Duodenal mucosa (tissue), 2 donors: Measurements from ENCODE around the gene TMEM63A.

ENCODE experiments used
- H3K27ac ChIP-seq: one replicate; pipeline ENCODE4 v1.7.0; 2013; ENCODE audit warnings: low read depth, low read length
- H3K27me3 ChIP-seq, 2 donors: one replicate each; pipeline ENCODE4 v1.7.0; 2013; ENCODE audit warnings: low read length in 2 of 2, control low read depth in 1 of 2; ENCODE audit not compliant: insufficient read depth in 2 of 2, control insufficient read depth in 1 of 2
- H3K36me3 ChIP-seq, 2 donors: one replicate each; pipeline ENCODE4 v1.7.0; 2013; ENCODE audit warnings: low read length in 2 of 2, control low read depth in 1 of 2; ENCODE audit not compliant: insufficient read depth in 2 of 2, control insufficient read depth in 1 of 2
- H3K4me1 ChIP-seq, 2 donors: one replicate each; pipeline ENCODE4 v1.7.0; 2013; ENCODE audit warnings: low read length in 2 of 2, control low read depth in 1 of 2; ENCODE audit not compliant: insufficient read depth in 2 of 2, control insufficient read depth in 1 of 2
- H3K4me3 ChIP-seq, 2 donors: one replicate each; pipeline ENCODE4 v1.7.0; 2013; ENCODE audit warnings: low read length in 2 of 2, low read depth in 1 of 2
- H3K9ac ChIP-seq, 2 donors: one replicate each; pipeline ENCODE4 v1.7.0; 2013; ENCODE audit warnings: low read length in 2 of 2, low read depth in 1 of 2
- H3K9me3 ChIP-seq, 2 donors: one replicate each; pipeline ENCODE4 v1.7.0; 2013; ENCODE audit warnings: low read length in 2 of 2, control low read depth in 1 of 2; ENCODE audit not compliant: control insufficient read depth in 1 of 2

The TMEM63A gene

DNA sequence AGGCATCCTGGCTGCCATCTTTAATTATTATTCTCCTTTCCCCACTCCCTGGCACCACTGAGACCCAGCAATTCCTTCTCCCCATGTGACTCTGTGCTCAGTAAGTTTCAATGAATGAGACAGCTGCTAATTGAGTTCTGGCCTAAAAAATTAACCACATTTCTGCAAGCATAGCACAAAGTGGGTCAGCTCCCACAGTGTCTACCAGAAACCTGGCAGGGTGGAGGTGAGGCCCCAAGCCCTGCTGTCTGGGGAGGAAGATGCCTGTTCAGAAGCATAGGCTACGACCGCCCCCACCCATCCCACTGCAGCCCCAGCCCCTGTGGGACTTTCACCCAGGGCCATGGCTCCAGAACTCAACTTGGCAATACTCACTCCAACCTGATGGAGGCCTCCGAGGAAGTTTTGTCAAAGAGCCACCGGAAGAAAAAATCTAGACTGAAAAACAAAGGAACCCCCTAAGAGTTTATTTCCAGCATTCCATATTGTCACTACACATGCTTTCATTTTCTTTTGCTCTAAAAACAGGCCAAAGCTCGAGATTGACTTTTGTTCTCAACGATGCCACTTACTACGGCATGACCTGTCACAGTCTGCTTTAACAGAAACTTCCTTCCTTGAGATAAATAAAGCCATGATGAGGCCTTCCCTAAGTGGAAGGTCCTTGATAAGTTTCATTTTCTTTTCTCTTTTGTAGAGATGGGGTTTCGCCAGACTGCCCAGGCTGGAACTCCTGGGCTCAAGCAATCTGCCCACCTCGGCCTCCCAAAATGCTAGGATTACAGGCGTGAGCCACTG lies 26.5 kb downstream of the TMEM63A start:
- Histone ChIP-seq H3K9ac (no peak overlapping the region), H3K36me3 (peaks cover 42 to 80% of the 10 kb centered on the region in 2 donors), H3K27me3 (no peaks in the 10 kb centered on the region), H3K27ac (no peak overlapping the region), H3K4me3 (no peak overlapping the region), H3K4me1 (peaks cover 0 to 9% of the 10 kb centered on the region in 2 donors), H3K9me3 (no peaks in the 10 kb centered on the region)

DNA sequence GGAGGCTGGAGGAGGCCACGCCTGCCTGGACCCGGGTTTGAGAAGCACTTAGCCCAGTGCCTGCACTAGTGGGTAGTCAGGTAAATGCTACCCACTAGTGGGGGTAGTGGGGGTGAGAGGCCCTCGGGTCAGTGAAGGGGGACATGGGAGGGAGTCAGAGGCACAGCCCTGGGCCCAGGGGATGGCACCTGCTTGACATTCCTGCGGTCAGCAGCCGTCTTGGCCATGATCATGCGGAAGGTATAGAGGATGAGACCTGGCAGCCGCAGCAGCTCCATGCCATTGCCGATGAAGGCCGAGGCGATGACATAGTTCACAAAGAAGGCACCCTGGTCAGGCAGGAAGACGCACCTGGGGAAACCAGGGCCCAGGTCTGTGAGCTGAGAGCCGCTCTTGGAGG lies 28.7 kb downstream of the TMEM63A start:
- peaks cover 36 to 76% of the 10 kb centered on the region in 2 donors for H3K36me3 ChIP-seq
- no peaks in the 10 kb centered on the region for H3K9me3 ChIP-seq
- H3K27ac ChIP-seq = no peak overlapping the region
- no peak overlapping the region for H3K4me3 ChIP-seq
- H3K27me3 ChIP-seq = no peaks in the 10 kb centered on the region
- H3K4me1 ChIP-seq = peaks cover 11 to 15% of the 10 kb centered on the region in 2 donors
- no peak overlapping the region for H3K9ac ChIP-seq

DNA sequence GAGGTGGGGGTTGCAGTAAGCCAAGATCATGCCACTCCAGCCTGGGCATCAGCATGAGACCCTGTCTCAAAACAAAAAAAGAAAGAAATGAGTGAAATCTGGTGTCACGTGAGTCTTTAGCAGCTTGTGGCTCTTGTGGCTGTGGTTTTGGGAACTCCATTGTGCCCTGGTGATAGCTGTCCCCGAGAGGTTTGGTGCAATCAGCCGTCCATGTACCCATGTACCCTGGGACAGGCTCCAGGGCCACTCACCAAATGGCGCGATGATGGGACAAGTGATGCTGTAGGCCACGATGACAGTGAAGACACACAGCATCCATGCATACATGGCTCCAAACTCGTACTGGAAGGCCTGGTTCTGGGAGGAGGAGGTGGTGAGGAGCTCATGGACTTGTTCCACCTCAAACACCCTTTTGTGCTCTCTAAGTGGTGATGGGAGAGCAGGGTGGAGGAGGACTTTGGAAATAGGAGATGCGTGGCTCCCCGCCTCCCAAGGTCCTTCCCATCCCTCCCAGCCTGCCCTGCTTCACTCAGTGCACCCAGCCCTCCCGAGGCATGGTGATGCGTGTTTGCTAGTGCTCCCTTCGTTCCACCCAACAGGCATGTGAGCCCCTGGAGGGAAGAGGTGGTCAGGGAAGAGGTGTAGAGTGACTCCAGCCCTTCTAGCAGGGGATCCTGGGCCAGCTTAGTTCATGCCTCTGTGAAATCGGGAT lies 29.6 kb downstream of the TMEM63A start:
- H3K36me3 ChIP-seq = peaks cover 33 to 80% of the 10 kb centered on the region in 2 donors
- peaks cover 19 to 24% of the 10 kb centered on the region in 2 donors for H3K4me1 ChIP-seq
- no peak overlapping the region for H3K27ac ChIP-seq

DNA sequence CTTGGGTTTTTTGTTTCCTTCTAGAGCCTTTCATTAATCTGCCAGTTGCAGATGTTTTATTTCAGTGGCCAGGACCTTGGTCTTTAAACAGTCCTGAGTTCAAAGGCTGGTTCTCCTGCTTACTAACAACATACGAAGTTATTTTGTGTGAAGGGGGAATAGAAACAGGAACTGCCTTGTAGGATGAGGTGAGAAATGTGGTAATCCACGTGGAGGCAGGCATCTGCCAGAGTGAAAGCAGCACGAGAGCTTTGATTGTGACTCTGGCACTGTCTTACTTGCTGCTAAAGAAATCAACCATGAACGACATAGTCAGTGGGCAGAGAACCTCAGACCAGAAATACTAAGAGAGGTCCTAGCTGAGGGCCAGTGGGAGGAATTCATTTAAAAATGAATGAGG lies 30.4 kb downstream of the TMEM63A start:
- no peaks in the 10 kb centered on the region for H3K27me3 ChIP-seq
- peaks cover 35 to 82% of the 10 kb centered on the region in 2 donors for H3K36me3 ChIP-seq
- no peaks in the 10 kb centered on the region for H3K9me3 ChIP-seq
- no peak overlapping the region for H3K4me3 ChIP-seq
- no peak overlapping the region for H3K9ac ChIP-seq
- peaks cover 24 to 30% of the 10 kb centered on the region in 2 donors for H3K4me1 ChIP-seq
- H3K27ac ChIP-seq = no peak overlapping the region

More for the DNA sequence above, 29.6 kb downstream of the TMEM63A start:
- Histone ChIP-seq H3K4me3 (no peak overlapping the region), H3K9ac (no peak overlapping the region), H3K27me3 (no peaks in the 10 kb centered on the region), H3K9me3 (no peaks in the 10 kb centered on the region)

DNA sequence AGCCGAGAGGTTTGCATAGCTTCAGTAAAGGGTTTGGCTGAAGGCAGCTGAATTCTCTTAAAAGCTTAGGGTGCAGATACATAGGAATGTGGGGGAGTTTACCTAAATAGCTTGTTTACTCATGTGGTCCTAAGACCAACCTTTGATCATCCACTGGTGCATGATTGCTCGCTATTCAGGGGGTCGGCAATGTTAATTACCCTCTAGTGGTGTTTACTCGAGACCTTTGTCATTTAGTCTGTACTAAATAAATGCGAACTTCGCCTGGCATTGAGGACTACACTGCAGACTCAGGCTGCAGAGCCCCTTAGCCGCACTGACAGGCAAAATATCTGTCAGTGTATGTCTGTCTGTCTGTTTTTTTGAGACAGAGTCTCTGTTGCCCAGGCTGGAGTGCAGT lies 31.8 kb downstream of the TMEM63A start:
- Histone ChIP-seq H3K27me3 (no peaks in the 10 kb centered on the region), H3K27ac (no peak overlapping the region), H3K9me3 (no peaks in the 10 kb centered on the region), H3K4me1 (peaks cover 30% of the 10 kb centered on the region in 2 donors), H3K9ac (no peak overlapping the region), H3K4me3 (no peak overlapping the region), H3K36me3 (peaks cover 36 to 88% of the 10 kb centered on the region in 2 donors)

DNA sequence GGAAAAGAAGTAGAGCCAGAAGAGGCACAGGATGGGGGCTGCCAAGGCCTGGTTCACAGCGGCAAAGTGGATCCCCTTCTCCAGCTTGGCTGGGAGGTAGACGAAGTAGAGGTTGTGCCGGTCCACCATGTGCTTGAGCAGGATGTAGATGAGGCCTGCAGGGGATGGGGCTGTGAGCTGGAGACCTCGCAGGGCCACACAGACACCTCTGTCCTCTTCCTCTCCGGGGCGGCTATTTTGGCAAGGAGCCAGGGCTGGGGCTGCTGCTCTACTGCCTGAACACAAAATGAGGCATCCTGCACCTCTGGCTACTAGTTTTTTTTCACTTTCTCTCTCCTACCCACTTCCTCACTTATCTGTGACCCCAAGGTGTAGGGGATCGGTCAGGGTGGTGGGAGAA lies 32.3 kb downstream of the TMEM63A start:
- Histone ChIP-seq H3K27ac (no peak overlapping the region), H3K36me3 (peaks cover 36 to 86% of the 10 kb centered on the region in 2 donors), H3K27me3 (no peaks in the 10 kb centered on the region), H3K4me1 (peaks cover 30% of the 10 kb centered on the region in 2 donors), H3K4me3 (no peak overlapping the region), H3K9me3 (no peaks in the 10 kb centered on the region), H3K9ac (no peak overlapping the region)

DNA sequence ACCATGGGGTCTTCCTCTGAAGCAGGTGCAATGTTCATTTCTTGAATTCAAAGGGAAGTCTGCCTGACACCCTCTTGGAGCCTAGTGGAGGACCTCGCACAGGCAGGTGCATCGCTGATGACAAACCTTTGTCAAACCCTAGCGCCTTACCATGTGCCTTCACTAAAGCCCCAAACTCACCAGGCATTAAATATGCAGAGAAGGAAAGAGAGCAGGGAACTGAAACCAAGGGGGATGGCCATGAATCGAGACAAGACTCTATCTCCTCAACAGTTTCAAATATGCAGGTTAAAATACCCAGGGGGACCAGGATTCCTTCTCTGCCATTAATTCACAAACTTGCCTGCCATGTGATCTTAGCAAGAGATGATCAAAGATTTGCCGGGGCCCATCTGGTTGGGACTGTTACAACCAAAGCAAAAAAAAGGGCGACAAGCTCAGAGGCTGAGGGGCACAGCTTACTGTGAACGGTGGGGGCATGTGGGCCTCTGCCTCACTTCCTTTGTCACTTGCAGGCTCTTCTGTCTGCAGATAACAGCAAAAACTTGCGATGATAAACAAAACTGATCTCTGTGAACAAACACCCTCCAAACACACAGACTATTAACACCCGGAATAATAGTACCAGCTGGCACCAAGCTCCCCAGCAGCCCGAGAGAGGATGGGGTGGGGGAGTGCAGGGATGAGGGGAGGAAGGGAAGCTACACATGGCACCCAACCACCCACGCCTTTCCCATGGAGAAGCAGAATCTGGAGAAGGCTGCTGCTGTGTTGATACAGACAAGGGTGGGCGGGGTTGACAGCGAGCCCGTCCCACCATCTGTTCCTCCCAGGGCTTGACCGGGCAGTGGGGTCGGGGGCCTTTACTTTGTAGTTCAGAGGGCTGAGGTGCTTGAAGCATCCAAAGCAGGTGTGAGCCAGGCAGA lies 33.9 kb downstream of the TMEM63A start:
- Histone ChIP-seq H3K9ac (no peak overlapping the region), H3K4me1 (peaks cover 30% of the 10 kb centered on the region in 2 donors), H3K27me3 (no peaks in the 10 kb centered on the region), H3K9me3 (no peaks in the 10 kb centered on the region), H3K36me3 (peaks cover 31 to 79% of the 10 kb centered on the region in 2 donors), H3K27ac (no peak overlapping the region), H3K4me3 (no peak overlapping the region)

DNA sequence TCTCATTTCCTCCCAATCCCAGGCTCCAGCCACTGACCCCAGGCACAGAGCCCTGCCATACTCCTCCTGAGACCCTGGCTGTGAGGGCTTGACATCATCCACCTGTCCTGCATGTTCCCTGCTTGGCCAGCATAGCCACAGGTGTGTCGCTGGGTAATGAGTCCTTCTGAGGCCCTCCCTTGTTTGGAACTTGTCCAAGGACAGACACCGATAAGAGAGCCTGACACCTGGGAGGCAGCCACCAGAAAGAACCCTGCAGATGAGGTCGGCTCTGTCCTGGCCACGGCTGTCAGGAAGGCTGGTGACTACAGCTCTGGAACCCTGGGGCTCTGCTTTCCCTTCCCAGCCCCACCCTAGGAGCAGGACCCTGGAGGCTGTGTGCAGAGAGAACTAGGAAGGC lies 34.6 kb downstream of the TMEM63A start:
- no peaks in the 10 kb centered on the region for H3K9me3 ChIP-seq
- H3K27ac ChIP-seq = no peak overlapping the region
- peaks cover 30% of the 10 kb centered on the region in 2 donors for H3K4me1 ChIP-seq
- H3K9ac ChIP-seq = no peak overlapping the region
- H3K4me3 ChIP-seq = no peak overlapping the region
- H3K36me3 ChIP-seq = peaks cover 24 to 77% of the 10 kb centered on the region in 2 donors
- no peaks in the 10 kb centered on the region for H3K27me3 ChIP-seq

DNA sequence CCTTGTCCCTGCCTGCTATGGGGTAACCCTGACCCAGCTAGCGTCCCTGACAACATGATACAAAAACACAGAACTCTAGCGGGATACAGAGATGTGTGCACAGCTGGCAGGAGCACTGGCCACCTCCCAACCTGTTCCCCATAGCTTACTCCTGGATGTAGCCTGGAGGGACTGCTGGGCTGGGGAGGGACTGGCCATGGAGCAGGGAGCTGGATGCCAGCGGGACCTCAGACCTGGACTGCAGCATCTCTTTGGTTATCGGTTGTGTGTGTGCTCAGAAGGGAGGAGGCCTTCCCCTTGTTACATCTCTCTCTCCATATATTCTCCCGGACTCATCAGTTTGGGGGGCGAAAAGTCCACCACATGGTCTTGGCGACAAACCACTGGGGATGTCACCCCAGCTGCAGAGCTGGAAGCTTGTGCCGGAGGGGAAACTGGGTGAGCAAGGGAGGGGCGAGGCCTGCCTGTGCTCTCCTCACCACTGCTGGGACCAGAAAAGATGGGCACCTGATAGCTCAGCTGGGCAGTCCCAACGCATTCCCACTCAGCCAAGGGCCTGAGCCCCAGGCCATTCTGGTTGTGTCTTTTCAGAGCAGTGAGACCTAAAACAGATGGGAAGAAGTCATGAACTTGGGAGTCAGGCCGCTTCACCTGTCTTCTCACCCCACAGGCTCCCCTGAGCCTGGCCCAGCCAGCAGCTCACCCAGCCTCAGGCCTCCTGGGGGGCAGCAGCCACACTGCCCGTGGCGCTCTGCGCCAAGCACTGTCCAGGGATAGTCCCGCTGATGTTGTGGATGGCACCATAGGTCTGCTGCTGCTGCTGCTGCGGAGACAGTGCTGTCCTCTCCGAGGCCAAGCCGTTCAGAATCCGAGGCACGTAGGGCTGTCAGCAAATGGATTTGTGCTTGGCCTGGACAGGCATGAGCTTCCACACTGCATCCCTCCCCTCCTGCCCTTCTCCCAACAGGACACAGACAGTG lies 35.6 kb downstream of the TMEM63A start:
- Histone ChIP-seq H3K4me1 (peaks cover 21 to 30% of the 10 kb centered on the region in 2 donors), H3K27ac (no peak overlapping the region), H3K36me3 (peaks cover 18 to 78% of the 10 kb centered on the region in 2 donors)

More for the DNA sequence above, 35.6 kb downstream of the TMEM63A start:
- Histone ChIP-seq H3K9me3 (no peaks in the 10 kb centered on the region), H3K9ac (no peak overlapping the region), H3K27me3 (no peaks in the 10 kb centered on the region), H3K4me3 (no peak overlapping the region)
